ENCODE data around the gene PSMB9.

The PSMB9 gene

DNA sequence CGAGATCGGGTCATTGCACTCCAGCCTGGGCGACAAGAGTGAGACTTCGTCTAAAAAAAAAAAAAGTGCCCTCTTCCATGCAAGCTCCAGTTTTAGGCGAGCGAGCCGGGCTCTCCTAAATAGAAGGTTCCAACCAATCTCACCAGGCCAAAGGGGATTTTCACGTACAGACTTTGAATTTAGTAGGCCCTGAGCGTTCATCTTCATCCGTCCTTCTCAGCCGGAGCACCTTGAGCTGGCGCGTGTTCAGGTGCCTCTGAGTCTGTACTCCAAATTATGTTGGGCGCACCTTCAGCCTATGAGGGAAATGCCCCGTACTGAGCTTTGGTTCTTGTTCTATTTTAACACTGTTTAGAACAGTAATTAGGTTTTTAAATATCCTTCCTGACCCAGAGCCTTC, 14.6 kb upstream of the PSMB9 start:
- Histone ChIP-seq H3K36me3 (ENCODE audit: insufficient read depth) (peaks cover 3% of the 10 kb centered on the region; the same call in 1 of the 2 replicates), H3K4me2 (no peak overlapping the region), H3K4me3 (IDR thresholded peaks at IDR 0.05; ENCODE audit: insufficient read depth, low read depth, low read length) (no peak overlapping the region), H3K27me3 (ENCODE audit: insufficient read depth, low read depth) (no peaks in the 10 kb centered on the region), H3K27ac (peak overlapping the region; percentile 72; the same call in 1 of the 2 replicates), H2AFZ (ENCODE audit: low read depth) (no peak overlapping the region), H3K79me2 (ENCODE audit: insufficient read depth, low read depth) (peaks cover 26% of the 10 kb centered on the region; the same call in 1 of the 2 replicates), H3K9ac (no peak overlapping the region), H4K20me1 (ENCODE audit: insufficient read depth) (no peaks in the 10 kb centered on the region), H3K4me1 (ENCODE audit: low read depth, poor library complexity, severe bottlenecking) (peaks cover 42% of the 10 kb centered on the region)
- no peak for TF ChIP-seq CTCF (conservative IDR thresholded peaks at IDR 0.05; ENCODE audit: low read depth, low read length)

- H4K20me1 ChIP-seq (ENCODE audit: insufficient read depth), result no peaks in the 10 kb centered on the region
- no peak overlapping the region for H2AFZ ChIP-seq (ENCODE audit: low read depth)
- no peak overlapping the region for H3K27ac ChIP-seq
- no peak overlapping the region for H3K4me2 ChIP-seq
- no peak overlapping the region for H3K9ac ChIP-seq
- H3K36me3 ChIP-seq (ENCODE audit: insufficient read depth), result peaks cover 3% of the 10 kb centered on the region; the same call in 1 of the 2 replicates
- no peak for TF ChIP-seq CTCF (conservative IDR thresholded peaks at IDR 0.05; ENCODE audit: low read depth, low read length)
- H3K79me2 ChIP-seq (ENCODE audit: insufficient read depth, low read depth), result peaks cover 26% of the 10 kb centered on the region; the same call in 1 of the 2 replicates
- H3K4me1 ChIP-seq (ENCODE audit: low read depth, poor library complexity, severe bottlenecking), result peaks cover 52% of the 10 kb centered on the region
- H3K4me3 ChIP-seq (IDR thresholded peaks at IDR 0.05; ENCODE audit: insufficient read depth, low read depth, low read length), result no peak overlapping the region
- no peaks in the 10 kb centered on the region for H3K27me3 ChIP-seq (ENCODE audit: insufficient read depth, low read depth)
These were observed 13.3 kb upstream of the PSMB9 start for GRCh38 chr6:32840604-32841246.

GRCh38 chr6:32842021-32842650, 11.9 kb upstream of the PSMB9 start:
- no peak overlapping the region for H3K4me3 ChIP-seq (IDR thresholded peaks at IDR 0.05; ENCODE audit: insufficient read depth, low read depth, low read length)
- no peak overlapping the region for H3K9ac ChIP-seq
- H3K27ac ChIP-seq, result no peak overlapping the region
- TF ChIP-seq CTCF (conservative IDR thresholded peaks at IDR 0.05; ENCODE audit: low read depth, low read length), result no peak
- H3K36me3 ChIP-seq (ENCODE audit: insufficient read depth), result peaks cover 3% of the 10 kb centered on the region; the same call in 1 of the 2 replicates
- peaks cover 15% of the 10 kb centered on the region; the same call in 1 of the 2 replicates for H3K79me2 ChIP-seq (ENCODE audit: insufficient read depth, low read depth)
- no peak overlapping the region for H2AFZ ChIP-seq (ENCODE audit: low read depth)
- peaks cover 53% of the 10 kb centered on the region for H3K4me1 ChIP-seq (ENCODE audit: low read depth, poor library complexity, severe bottlenecking)
- H3K4me2 ChIP-seq, result peak overlapping the region; percentile 92; the same call in 1 of the 2 replicates
- no peaks in the 10 kb centered on the region for H3K27me3 ChIP-seq (ENCODE audit: insufficient read depth, low read depth)
- no peaks in the 10 kb centered on the region for H4K20me1 ChIP-seq (ENCODE audit: insufficient read depth)

DNA sequence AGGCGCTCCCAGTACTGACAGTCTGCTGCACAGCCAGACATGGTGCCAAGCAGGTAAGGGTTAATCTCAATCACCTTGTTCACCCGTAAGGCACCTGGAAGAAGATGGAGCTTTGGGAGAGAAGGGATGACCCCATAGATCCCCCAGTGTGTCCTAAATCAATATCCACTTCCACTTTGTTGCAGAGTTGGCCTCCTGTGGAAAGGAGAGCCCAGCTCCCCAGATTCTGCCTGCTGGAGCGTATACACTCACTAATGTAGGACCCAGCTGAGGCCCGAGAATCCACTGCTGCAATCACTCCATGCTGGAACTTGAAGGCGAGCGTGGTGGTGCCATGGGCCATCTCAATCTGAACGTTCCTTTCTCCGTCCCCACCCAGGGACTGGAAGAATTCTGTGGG, 11.3 kb upstream of the PSMB9 start:
- peaks cover 11% of the 10 kb centered on the region; the same call in 1 of the 2 replicates for H3K79me2 ChIP-seq (ENCODE audit: insufficient read depth, low read depth)
- peaks cover 51% of the 10 kb centered on the region for H3K4me1 ChIP-seq (ENCODE audit: low read depth, poor library complexity, severe bottlenecking)
- H3K36me3 ChIP-seq (ENCODE audit: insufficient read depth), result peaks cover 3% of the 10 kb centered on the region; the same call in 1 of the 2 replicates
- no peaks in the 10 kb centered on the region for H3K27me3 ChIP-seq (ENCODE audit: insufficient read depth, low read depth)
- peak overlapping the region; percentile 84; the same call in 1 of the 2 replicates for H3K9ac ChIP-seq
- H3K4me2 ChIP-seq, result peak overlapping the region; percentile 92
- H3K4me3 ChIP-seq (IDR thresholded peaks at IDR 0.05; ENCODE audit: insufficient read depth, low read depth, low read length), result no peak overlapping the region
- no peak for TF ChIP-seq CTCF (conservative IDR thresholded peaks at IDR 0.05; ENCODE audit: low read depth, low read length)
- no peaks in the 10 kb centered on the region for H4K20me1 ChIP-seq (ENCODE audit: insufficient read depth)
- peak overlapping the region; percentile 73; the same call in 1 of the 2 replicates for H3K27ac ChIP-seq
- peak overlapping the region; percentile 80; the same call in 1 of the 2 replicates for H2AFZ ChIP-seq (ENCODE audit: low read depth)

All from KMS-11 (cell line).